Islet of Langerhans (tissue), 1 donor: ENCODE measurements around the gene RBM47.
"Not testable (repeated sequence)": the region's sequence is repeated elsewhere in the genome, so short reads cannot be mapped to it uniquely, and the experiment has no call there.

Experiments used
- FAIRE-seq: peaks from one replicate; lab custom pipeline; 2011; peaks lifted over from hg19 to GRCh38; lab: Jason Lieb, UNC

RBM47 gene

GRCh38 chr4:40439519-40439918, 190.1 kb downstream of the RBM47 start:
- FAIRE-seq = no peak

DNA sequence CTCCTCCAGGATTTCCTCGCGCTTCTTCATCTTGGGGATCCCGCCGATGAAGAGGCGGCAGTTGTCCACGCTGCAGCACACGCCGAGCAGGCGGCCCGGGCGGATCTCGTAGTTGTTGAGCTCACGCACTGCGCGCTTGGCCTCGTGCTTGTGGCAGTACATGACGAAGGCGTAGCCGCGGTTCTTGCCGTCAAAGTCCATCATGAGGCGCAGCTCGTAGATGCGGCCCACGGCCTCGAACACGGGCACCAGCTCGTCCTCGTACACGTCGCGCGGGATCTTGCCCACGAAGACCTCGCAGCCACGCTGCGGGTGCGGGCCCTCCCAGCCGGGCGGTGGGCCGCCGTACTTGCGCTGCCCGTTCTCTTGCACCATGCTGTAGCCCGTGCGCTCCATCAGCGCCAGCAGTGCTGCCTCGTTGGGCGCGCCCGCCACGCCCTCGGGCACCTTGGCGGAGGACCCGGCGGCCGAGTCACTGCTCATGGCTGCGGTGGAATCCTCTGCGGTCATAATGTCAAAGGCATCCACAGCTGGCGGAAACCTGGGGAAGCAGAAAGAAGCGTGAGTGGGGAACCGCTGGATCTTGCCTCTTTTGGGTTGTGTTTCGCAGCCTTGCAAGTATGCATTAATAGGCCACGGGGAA, 191.2 kb downstream of the RBM47 start:
- no peak for FAIRE-seq

GRCh38 chr4:40437741-40438383, 191.8 kb downstream of the RBM47 start:
- no peak for FAIRE-seq

DNA sequence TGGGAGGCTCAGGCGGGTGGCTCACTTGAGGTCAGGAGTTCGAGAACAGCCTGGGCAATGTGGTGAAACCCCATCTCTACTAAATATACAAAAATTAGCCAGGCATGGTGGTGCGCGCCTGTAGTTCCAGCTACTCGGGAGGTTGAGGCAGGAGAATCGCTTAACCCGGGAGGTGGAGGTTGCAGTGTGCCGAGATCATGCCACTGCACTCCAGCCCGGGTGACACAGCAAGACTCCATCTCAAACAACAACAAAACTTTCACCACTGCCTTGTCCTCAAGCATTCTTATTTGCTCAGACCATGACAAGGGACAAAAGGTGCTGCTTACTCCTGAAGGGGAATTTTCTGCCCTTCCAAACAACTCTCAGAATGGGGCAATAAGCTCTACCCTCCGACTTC, 194.4 kb downstream of the RBM47 start:
- FAIRE-seq = not testable (repeated sequence)

GRCh38 chr4:40434126-40434687, 195.5 kb downstream of the RBM47 start:
- FAIRE-seq = no peak

DNA sequence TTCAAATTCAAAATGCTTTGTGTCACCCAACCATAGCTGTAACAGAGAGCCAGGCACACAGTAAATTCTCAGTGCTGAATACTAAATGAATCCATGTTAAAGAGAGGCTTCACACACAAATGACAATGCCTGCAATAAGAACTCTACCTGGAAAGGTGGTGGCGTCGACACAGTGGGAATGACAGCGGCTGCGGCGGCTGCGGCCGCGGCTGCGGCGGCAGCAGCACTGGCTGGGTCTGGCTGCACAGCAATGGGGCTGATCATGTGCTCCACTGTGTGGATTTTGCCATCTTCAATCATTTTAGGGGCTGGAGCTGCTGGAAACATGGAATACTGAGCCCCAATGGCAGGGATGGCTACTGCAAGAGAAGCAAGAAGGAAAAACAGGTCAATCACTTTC, 197.2 kb downstream of the RBM47 start:
- FAIRE-seq = no peak

DNA sequence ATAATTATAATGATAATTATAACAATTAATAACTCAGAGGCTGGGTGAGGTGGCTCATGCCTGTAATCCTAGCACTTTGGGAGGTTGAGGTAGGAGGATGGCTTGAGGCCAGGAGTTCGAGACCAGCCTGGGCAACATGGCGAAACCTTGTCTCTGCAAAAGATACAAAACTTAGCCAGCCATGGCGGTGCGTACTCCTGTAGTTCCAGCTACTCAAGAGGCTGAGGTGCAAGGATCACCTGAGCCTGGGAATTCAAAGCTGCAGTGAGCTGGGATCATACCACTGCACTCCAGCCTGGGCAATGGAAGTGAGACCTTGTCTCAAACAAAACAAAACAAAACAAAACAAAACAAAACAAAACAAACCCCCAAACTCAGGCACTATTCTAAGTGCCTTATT, 201.8 kb downstream of the RBM47 start:
- not testable (repeated sequence) for FAIRE-seq

DNA sequence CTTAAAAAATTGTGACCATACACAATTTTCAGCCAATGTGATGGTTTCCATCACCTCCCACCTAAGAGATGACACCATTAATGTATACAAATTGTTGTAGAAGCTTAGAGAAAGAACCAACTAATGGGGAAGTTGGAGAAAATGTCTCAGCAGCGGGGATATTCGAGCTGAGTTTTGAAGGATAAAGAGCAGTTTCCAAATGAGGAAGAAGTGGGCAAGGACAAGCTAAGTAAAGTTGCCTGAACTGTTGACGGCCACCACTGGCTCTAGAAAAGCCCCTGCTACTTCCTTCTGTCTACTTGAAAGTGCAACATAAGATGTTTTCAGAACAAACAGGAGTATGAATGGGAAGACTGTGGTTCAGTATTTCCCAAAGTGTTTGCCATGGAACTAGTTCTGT, 202.5 kb downstream of the RBM47 start:
- no peak for FAIRE-seq

DNA sequence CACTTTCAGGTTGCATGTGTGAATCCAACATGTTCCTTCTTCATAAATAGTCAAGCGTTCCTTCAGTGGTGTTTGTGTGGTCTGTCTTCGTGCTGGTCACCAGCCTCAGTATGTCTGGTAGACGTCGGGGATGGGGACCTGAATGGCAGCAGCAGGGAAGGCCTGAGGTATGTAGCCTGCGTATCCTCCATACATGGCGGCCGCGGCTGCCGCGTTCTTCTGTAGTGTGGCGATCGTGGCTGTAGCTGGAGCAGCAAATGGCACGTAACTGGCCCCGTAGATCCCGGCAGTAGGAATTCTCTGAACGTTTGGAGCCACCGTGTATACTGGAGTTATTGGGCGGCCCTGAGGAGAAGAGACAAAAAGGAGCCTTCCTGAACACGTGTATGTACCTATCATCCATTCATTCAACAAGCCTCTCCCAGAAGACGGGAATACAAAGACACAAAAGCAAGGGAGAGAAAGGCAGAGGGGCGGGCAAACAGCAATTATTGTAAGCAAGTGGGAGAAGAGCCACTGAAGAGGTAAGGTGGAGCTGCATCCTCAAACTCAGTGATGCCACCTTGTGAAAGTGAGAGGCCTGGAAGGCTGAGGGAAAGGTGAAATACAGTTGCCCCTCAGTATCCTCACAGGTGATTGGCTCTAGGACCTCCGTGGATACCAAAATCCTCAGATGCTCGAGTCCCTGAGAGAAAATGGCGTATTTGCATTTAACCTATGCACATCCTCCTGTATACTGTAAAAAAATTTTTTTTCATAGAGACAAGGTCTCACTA, 203.7 kb downstream of the RBM47 start:
- no peak for FAIRE-seq

- no peak for FAIRE-seq
Measured at GRCh38 chr4:40423735-40424134, 205.9 kb downstream of the RBM47 start.

DNA sequence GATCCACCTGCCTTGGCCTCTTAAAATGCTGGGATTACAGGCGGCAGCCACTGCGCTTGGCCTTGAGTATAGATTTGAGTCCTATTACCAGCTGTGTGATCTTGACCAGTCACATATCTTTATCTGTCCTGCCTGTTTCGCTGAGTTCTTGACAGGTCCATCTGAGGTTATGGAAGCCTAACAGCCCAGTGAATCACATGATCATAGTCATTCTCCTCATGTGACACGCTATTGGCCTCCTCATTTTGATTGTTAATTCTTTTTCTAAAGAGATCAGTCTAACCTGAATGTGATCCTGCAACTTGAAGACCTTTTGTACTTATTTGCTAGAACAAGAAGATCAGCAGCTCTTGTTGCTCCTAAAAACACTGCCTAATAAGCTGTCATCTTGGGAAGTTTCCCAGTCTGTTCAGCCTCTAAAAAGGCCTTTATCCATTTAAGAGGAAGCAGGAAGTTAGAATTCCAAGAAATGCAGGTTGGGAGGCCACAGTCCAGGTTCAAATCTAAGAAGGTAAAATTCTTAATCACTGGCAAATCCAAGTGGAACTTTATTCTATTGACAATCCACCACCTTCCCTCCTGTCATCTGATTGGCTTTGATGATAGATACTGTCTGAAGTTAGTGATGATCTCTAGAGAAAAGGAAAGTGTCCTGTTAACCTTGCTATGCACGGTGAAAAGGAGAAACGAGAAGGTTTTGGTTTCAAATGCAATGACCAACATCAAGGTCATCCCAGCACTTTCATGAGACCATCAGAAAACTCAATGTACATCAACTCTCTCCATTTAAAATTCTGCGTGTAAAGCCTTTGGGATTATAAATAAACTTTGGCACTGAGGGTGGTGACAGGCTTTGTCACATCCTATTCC, 207.6 kb downstream of the RBM47 start:
- no peak for FAIRE-seq

DNA sequence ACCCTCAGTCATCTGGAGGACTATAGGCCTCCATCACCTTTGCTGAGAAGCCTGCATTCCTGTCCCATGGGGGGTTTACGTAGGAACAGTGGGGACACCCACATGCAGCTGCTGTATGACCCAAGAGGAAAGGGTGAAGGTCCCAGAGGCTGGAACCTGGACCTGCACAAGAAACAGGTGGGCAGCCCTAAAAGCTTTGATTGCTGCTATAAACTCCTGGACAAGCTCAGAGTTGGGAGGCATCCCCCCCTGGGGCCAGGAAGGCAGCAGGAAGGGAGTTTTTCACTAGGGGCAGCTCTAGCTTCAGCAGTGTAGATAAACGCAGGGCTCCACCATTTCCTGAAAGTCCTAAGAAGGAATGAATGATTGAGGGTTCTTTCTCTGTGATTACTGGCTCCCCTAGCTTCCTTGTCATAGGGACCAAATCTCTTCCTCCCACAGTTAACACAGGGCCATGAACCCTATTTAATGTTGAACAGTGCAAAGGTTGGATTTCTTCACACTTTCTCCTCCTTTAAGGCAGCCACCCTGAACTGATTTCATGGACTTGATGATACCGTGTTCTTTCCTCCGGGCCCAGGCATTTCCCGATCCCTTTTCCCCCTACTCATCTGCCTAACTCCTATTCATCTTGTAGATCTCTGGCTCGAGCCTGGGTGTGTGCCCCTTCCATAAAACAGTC, 210.3 kb downstream of the RBM47 start:
- FAIRE-seq = no peak

DNA sequence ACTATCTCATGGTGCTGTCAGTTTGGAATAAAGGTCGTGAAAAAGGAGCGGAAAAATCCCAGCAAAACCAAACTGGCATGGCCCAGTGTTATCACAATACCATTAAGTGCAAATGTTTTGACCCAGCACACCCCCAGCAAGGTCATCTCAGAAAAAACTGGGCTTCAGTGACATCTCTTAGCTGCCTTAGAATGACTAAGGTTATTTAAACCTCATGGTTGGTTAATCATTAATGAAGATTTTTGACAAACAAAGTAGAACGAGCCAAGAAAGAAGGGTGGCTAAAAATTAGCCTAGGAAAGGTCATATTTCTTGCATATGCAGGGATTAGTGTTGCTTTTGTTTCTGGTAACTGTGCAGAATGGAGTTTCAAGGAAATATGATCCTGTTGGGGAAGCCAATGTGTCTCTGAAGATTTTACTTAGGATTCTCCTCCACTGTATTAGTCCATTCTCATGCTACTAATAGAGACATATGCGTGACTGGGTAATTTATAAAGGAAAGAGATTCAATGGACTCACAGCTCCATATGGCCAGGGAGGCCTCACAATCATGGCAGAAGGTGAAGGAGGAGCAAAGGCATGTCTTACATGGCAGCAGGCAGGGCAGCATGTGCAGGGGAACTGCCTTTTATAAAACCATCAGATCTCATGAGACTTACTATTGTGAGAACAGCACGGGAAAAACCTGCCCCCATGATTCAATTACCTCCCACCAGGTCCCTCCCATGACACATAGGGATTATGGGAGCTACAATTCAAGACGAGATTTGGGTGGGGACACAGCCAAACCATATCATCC, 211.0 kb downstream of the RBM47 start:
- peak; percentile 98 for FAIRE-seq

DNA sequence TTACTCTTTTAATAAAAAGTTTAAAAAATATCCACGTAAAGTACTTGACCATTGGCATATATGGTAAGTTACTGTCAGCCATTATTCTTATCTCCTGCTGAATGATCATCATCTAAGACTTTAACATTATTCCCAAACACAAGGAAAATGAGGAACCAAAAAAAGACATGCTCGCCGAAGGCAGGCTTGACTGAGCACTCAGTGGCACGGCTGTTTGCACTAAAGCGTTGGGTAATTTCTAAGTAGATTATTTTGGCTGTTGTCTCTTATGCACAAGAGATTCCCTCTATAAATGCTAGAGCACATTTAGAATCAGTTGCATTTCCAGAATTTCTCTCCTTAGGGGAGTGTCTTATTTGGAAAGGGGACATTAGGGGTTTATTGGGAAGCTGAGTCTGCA, 211.7 kb downstream of the RBM47 start:
- FAIRE-seq = no peak

DNA sequence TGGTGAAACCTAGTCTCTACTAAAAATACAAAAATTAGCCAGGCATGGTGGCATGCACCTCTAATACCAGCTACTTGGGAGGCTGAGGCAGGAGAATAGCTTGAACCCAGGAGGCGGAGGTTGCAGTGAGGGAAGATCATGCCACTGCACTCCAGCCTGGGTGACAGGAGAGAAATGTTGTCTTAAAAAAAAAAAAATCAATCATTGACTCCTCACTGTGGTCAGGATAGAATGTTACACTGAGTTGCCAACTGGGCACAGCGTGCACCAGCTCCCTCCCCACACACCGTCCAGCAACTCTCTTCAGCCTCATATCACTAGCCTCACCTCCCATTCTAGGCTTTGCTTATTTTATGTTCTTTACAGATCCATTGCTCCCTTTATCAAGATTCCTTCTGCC, 215.0 kb downstream of the RBM47 start:
- FAIRE-seq = no peak

- FAIRE-seq = no peak
Measured at GRCh38 chr4:40412866-40413795, 216.5 kb downstream of the RBM47 start.

DNA sequence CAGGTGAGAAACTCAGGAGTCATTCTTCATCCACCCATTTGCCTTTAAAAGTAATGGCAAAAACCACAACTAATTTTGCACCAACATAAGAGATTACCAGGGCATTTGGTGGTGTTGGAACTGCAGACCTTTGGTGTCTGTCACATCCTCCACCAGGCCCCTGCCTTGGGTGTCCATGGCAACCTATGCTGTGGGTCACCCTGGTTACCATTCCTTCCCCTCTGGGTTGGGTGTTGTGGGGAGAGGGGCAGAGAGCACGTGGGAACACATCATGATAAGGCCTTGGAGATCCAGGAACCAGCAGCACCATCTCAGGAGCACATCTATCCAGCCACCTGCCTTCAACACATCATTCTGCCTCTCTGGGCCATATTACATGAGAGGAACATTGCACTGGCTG, 217.3 kb downstream of the RBM47 start:
- no peak for FAIRE-seq

- no peak for FAIRE-seq
Measured at GRCh38 chr4:40409835-40410234, 219.8 kb downstream of the RBM47 start.

DNA sequence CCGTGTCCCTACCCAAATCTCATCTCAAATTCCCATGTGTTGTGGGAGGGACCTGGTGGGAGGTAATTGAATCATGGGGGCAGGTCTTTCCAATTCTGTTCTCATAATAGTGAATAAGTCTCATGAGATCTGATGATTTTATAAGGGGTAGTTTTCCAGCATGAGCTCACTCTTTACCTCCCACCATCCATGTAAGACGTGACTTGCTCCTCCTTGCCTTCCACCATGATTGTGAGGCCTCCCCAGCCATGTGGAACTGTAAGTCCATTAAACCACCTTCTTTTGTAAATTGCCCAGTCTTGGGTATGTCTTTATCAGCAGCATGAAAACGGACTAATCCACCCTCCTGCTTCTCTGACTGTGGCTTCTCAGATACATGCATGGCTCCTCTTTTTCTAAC, 222.2 kb downstream of the RBM47 start:
- FAIRE-seq = not testable (repeated sequence)

DNA sequence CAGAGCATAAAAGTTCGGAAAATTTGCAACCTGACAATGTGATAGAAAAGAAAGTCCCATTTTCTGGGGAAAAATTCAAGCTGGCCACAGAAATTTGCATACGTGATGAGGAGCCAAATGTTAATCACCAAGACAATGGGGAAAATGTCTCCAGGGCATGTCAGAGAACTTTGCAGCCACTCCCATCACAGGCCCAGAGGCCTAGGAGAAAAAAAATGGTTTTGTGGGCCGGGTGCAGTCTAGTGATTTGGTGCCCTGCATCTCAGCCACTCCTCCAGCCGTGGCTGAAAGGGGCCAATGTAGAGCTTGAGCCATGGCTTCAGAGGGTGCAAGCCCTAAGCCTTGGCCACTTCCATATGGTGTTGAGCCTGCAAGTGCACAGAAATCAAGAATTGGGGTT, 223.3 kb downstream of the RBM47 start:
- no peak for FAIRE-seq
